Astrocyte of the hippocampus (primary cell): ENCODE results near the gene ZRANB3.
"Not testable (repeated sequence)": the region's sequence is repeated elsewhere in the genome, so short reads cannot be mapped to it uniquely, and the experiment has no call there.

ENCODE experiments used
- DNase-seq: peaks from one replicate; pipeline ENCODE4 v3.0.0; 2011; ENCODE audit warnings: low read depth, low spot score

ZRANB3 gene

GRCh38 chr2:135335256-135335655 lies 195.8 kb downstream of the ZRANB3 start:
- DNase-seq, result no peak

DNA sequence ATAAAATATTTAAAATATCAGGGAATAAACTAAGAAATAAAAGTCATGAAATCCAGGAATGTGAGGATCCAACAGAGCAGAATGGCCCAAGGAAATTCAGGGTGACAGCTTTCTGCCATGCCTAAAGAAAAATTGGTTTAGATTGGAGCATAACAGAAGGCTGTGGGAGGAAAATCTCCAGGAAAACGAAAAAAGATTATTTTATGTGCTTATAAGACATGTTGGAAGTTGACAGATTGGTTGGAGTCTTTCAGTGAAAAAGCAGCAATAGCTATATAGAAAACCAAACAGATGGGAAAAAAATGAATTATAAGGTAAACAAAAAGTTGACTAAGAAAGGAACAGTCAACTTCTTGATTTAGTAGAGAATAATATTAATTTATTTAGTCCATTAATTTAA lies 203.9 kb downstream of the ZRANB3 start:
- DNase-seq, result no peak

DNA sequence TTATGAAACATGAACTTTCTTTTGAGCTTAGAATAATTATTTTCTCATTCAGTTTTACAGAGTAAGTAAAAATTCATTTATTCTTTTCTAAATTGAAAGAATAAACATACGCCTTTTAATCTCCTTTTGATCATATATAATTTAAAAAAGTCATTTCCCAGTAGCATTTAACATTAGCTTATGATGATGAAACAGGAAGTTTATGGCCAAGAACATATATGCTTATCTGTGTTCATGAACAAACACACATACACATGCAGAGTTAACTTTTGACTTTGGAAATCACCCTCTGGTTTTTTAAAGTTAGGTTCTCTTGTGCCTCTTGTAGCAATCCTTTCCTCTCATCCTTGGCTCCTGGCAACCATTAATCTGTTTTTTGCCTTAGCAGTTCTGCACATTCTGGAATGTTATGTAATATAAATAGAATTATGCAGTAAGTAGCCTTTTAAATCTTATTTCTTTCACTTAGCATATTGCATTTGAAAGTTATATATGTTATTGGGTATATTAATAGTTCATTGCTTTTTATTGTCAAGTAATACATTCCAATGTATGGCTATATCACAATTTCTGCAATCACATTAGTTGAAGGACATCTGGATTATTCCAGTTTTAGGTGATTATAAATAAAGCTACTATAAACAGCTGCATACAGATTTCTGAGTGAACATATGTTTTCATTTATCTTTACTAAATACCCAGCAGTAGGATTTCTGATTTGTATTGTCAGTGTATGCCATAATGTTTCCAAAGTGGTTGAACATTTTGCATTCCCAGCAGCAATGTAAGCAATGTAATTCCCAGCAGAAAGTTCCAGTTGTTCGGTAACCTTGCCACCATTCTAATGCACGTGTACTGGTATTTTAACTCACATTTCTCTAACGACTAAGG lies 210.3 kb downstream of the ZRANB3 start:
- no peak for DNase-seq

DNA sequence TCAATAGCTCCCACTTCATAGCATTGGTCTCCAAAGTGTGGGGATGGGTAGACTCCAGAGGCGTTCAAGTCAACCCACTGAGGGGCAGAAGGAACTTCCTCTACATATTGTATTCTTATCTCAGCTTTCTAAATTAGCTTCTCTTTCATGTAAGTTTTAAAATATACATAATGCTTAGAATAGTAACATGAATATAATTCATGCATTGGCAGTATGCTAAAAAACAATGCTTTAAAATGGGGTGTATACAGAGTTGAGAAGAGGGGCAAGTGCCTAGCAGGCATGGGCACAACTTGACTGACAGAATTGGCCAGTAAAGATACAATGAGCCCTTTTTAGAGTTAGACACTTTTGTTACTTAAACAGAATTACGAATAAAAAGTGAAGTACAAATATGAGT lies 212.2 kb downstream of the ZRANB3 start:
- no peak for DNase-seq

DNA sequence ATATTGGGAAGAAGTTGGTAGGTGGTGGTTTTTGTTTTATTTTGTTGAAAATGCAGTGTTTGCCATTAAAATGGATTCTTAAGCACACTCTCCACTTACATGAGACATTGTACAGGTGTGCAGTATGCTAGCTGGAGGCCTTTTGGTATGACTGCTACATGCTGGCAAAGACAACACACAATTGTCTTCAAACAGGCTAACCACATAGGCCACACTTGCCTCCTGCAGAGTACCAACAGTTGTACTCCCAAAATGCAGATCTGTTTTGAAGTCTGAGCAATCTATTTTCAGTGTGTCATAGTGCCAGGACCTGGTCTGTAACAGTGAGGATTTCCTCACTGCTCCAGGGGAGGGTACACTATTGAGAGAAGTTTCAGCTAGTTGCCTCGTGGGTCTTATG lies 213.6 kb downstream of the ZRANB3 start:
- DNase-seq, result no peak

DNA sequence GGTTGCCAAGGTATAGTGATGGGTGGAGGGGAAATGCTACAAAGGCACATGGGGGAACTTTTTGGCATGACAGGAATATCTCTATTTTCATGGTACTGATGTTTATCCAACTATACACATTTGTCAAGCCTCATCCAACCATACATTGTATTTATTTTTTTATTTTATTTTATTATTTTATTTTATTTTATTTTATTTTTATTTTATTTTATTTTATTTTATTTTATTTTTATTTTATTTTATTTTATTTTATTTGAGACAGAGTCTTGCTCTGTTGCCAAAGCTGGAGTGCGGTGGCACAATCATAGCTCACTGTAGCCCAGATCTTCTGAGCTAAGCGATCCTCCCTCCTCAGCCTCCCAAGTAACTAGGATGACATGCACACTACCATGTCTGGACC lies 219.1 kb downstream of the ZRANB3 start:
- no peak for DNase-seq

DNA sequence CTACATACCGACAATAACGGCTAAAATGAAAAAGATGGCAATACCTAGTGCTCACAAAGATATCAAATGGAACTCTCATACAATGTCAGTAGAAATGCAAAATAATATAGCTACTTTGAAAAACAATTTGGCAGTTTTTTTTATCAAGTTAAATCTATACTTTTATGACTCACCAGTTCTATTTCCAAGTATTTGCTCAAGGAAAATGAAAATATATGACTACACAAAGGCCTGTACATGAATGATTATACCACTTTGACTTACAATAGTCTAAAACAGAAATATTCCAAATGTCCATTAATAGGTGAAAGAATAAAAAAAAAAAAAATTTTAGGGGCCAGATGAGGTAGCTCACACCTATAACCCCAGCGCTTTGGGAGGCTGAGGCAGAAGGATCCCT lies 219.8 kb downstream of the ZRANB3 start:
- DNase-seq, result no peak

DNA sequence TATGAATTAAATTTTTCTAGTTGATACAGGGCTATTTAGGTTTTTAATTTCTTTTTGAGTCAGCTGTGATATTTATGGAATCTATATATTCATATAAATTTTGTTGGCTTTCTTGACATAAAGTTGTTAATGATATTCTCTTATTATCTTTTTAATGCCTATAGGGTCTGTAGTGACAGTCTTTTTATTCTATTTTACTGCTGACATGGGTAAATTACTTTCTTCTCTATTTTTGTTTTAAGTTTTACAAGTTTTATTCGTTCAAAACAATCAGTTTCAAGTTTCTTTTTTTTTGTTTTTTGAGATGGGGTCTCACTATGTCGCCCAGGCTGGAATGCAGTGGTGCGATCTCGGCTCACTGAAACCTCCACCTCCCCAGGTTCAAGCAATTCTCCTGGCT lies 226.3 kb downstream of the ZRANB3 start:
- no peak for DNase-seq

GRCh38 chr2:135299658-135300244 lies 231.3 kb downstream of the ZRANB3 start:
- peak; percentile 14 for DNase-seq

DNA sequence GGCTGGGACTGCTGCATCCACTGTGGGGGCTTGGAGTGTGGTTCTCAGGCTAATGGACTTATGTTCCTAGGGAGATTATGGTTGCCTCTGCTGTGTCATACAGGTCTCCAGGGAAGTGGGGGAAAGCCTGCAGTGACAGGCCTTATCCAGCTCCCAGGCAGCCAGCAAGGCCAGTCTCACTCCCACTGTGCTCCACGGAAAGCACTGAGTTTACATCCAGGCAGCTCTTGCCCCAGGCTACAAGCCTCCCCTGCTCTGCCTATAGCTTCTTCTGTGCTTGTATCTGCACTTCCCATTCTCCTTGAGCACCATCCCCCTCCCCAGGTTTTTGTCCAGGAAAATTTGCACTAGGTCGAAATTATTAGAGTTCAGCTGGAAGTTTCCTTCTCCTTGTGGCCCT lies 231.9 kb downstream of the ZRANB3 start:
- DNase-seq, result no peak

- DNase-seq, result not testable (repeated sequence)
Observed at GRCh38 chr2:135287121-135287520, 243.9 kb downstream of the ZRANB3 start.

DNA sequence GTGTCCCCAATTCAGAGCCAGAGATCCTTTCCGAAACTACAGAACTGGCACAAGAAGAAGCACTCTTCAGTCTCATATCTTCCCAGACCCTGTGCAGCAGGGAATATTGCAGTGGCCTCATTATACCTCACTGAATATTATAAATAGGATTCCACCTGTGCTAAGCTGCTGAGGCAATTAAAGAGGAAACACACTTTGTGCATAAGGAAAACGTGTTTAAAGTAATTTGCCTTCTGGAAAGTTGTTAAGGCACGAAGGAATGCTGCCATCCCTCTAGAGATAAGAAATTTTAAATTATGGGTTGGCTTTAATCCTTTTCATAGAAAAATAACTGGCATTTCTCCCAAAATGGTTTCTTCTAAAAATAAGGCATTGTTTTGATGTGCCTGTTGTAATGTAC lies 245.6 kb downstream of the ZRANB3 start:
- DNase-seq, result no peak

DNA sequence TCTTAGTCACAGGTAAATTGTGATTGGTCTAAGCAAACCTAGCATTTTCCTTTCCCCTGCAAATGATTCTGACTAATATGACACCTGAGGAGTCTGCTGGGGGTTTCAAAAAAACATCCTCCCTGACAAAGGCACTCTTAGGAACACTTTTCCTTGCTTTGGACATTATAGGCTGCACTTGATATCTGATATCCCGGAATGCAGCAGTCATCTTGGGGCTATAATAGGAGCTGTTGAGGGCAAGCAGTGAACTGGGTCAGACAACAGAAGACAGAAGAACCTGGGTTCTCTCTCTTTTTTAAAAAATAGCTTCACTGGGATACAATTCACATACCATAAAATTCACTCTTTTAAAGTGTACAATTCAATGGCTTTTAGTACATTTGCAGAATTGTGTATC lies 249.6 kb downstream of the ZRANB3 start:
- no peak for DNase-seq

DNA sequence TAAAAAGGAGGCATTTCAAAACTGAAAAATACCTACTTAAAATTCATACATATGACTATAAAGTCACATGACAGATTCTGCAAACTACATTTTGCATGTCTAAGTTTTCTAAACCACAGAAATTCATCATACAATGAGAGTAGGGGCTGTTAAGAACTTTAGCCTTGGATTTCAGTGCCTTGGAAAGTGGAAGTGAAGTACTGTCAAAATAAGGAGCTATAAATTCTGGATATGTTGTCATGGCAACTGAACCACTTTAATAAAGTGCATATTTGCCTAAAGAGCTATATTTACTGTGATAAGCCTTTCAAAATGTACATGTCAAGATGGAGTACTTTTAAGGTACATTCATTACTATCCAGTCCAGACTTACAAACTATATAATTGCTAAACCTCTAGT lies 251.8 kb downstream of the ZRANB3 start:
- DNase-seq, result no peak

DNA sequence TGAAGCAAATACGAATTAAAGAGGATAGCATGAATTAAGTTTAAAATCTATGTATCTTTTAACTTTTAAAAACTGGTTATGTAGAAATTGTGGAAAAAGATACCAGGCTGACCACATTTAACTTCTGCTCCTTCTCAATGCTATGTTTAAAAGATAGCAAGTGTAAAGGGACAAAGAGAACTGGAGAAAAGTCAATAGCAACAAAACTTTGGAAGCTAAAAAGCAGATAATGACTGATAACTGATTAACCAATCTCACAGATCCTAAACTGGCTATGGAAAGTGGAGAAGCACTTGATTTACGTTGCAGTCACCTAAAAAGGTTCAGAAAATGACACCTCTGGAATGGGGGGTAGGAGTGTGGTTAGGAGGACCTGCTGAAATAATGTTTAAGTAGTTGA lies 254.5 kb downstream of the ZRANB3 start:
- no peak for DNase-seq

GRCh38 chr2:135271006-135271405 lies 260.0 kb downstream of the ZRANB3 start:
- no peak for DNase-seq

- DNase-seq, result no peak
Observed at GRCh38 chr2:135265960-135266490, 265.0 kb downstream of the ZRANB3 start.

DNA sequence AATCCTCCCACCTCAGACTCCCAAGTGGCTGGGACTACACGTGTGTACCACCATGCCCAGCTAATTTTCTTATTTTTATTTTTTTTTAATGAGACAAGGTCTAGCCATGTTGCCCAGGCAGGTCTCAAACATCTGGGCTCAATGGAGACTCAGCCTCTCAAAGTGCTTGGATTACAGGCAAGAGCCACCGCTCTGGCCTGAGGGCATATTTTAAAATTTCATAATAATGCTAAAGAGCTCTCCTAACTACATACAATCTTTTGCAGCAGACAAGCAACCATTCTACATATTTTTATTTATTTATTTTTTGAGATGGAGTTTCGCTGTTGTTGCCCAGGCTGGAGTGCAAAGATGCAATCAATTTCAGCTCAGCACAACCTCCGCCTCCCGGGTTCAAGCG lies 271.9 kb downstream of the ZRANB3 start:
- no peak for DNase-seq

DNA sequence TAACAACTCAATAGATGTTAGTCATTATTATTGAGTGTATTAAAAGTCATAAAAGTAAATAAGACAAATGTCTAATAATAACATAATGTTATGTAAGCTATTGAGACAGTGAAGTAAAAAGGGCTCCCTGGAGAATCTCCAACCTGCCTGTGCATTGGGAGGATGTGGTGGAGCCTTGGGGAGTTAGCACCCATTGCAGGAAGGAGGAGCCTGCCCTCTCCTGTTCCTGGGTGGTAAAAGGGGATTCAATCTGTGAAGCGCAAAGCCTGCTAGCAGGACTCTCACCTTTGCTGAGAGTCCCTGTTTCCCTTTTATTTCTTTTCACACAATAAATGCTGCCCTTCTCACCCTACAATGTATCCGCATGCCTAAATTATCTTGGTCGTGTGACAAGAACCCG lies 272.8 kb downstream of the ZRANB3 start:
- no peak for DNase-seq

GRCh38 chr2:135257383-135258090 lies 273.5 kb downstream of the ZRANB3 start:
- DNase-seq, result no peak

DNA sequence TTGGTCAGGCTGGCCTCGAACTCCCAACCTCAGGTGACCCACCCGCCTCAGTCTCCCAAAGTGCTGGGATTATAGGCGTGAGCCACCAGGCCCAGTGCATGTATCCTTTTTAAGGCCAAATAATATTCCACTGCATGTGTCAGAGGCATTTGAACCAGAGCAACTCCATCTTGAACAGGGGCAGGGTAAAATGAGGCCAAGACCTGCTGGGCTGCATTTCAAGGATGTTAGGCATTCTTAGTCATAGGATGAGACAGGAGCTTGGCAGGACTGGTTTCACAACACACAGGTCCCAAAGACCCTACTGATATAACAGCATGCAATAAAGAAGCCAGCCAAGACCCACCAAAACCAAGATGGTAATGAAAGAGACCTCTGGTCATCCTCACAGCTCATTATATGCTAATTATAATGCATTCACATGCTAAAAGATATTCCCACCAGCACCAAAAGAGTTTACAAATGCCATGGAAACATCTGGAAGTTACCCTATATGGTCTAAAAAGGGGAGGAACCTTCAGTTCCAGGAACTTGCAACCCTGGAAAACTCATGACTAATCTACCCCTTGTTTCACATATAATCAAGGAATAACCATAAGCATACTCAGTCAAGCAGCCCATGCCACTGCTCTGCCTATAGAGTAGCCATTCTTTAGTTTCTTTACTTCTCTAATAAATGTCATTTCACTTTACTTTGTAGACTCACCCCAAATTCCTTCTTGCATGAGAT lies 274.3 kb downstream of the ZRANB3 start:
- DNase-seq, result no peak

GRCh38 chr2:135255208-135255607 lies 275.8 kb downstream of the ZRANB3 start:
- DNase-seq, result no peak
